Dendritic cell treated with granulocyte-macrophage colony-stimulating factor and Interleukin-4, amounts not matched to agents 40 ng/mL and 50 ng/mL, for 4 days (primary cell): ENCODE data around the gene KCNJ8.

Experiments used
- H3K27ac Mint-ChIP-seq: one replicate; pipeline ENCODE4 v1.8.0; 2022; ENCODE audit warnings: mild to moderate bottlenecking, mixed read lengths
- H3K27me3 Mint-ChIP-seq: one replicate; pipeline ENCODE4 v1.8.0; 2022; ENCODE audit warnings: mild to moderate bottlenecking, mixed read lengths
- H3K36me3 Mint-ChIP-seq: one replicate; pipeline ENCODE4 v1.8.0; 2022; ENCODE audit warnings: low read depth, mixed read lengths
- H3K4me1 Mint-ChIP-seq: one replicate; pipeline ENCODE4 v1.8.0; 2022; ENCODE audit warnings: low read depth, mixed read lengths
- H3K4me3 Mint-ChIP-seq: one replicate; pipeline ENCODE4 v1.8.0; 2022; ENCODE audit warnings: mild to moderate bottlenecking, moderate library complexity, mixed read lengths
- H3K9me3 Mint-ChIP-seq: one replicate; pipeline ENCODE4 v1.8.0; 2022; ENCODE audit warnings: mixed read lengths
- intact Hi-C: fragments of 100-400 bp; cut with micrococcal nuclease; formaldehyde crosslinking; loops from one replicate; pipeline ENCODE4 v1.15.0; 2022

The KCNJ8 gene

GRCh38 chr12:21771311-21771710 lies 3.2 kb downstream of the KCNJ8 start:
- Mint-ChIP-seq H3K27me3 (peaks cover 39% of the 10 kb centered on the region), H3K36me3 (no peaks in the 10 kb centered on the region), H3K4me1 (no peaks in the 10 kb centered on the region), H3K4me3 (no peak overlapping the region), H3K27ac (no peak overlapping the region), H3K9me3 (no peaks in the 10 kb centered on the region)
- intact Hi-C loops = no loop called here

GRCh38 chr12:21769307-21769706 lies 5.2 kb downstream of the KCNJ8 start:
- intact Hi-C loops = no loop called here
- H3K27ac Mint-ChIP-seq = no peak overlapping the region
- no peaks in the 10 kb centered on the region for H3K4me1 Mint-ChIP-seq
- H3K36me3 Mint-ChIP-seq = no peaks in the 10 kb centered on the region
- H3K4me3 Mint-ChIP-seq = no peak overlapping the region
- H3K9me3 Mint-ChIP-seq = no peaks in the 10 kb centered on the region
- peaks cover 21% of the 10 kb centered on the region for H3K27me3 Mint-ChIP-seq

- intact Hi-C loops = no loop called here
- Mint-ChIP-seq H3K4me3 (no peak overlapping the region), H3K36me3 (no peaks in the 10 kb centered on the region), H3K4me1 (no peaks in the 10 kb centered on the region), H3K9me3 (no peaks in the 10 kb centered on the region), H3K27me3 (peaks cover 3% of the 10 kb centered on the region), H3K27ac (no peak overlapping the region)
Measured at GRCh38 chr12:21766403-21766802, 8.1 kb downstream of the KCNJ8 start.

GRCh38 chr12:21764950-21765349 lies 9.6 kb downstream of the KCNJ8 start:
- H3K4me3 Mint-ChIP-seq = no peak overlapping the region
- no peaks in the 10 kb centered on the region for H3K4me1 Mint-ChIP-seq
- intact Hi-C loops = no loop called here
- no peaks in the 10 kb centered on the region for H3K27me3 Mint-ChIP-seq
- H3K27ac Mint-ChIP-seq = no peak overlapping the region
- no peaks in the 10 kb centered on the region for H3K9me3 Mint-ChIP-seq
- H3K36me3 Mint-ChIP-seq = no peaks in the 10 kb centered on the region

GRCh38 chr12:21764065-21764464 lies 10.4 kb downstream of the KCNJ8 start:
- Mint-ChIP-seq H3K27ac (no peak overlapping the region), H3K4me3 (no peak overlapping the region), H3K4me1 (no peaks in the 10 kb centered on the region), H3K9me3 (no peaks in the 10 kb centered on the region), H3K36me3 (no peaks in the 10 kb centered on the region), H3K27me3 (no peaks in the 10 kb centered on the region)
- intact Hi-C loops = no loop called here

- Mint-ChIP-seq H3K9me3 (no peaks in the 10 kb centered on the region), H3K4me3 (no peak overlapping the region), H3K27ac (no peak overlapping the region), H3K36me3 (no peaks in the 10 kb centered on the region), H3K27me3 (no peaks in the 10 kb centered on the region), H3K4me1 (no peaks in the 10 kb centered on the region)
- intact Hi-C loops = no loop called here
Measured at GRCh38 chr12:21763531-21763930, 11.0 kb downstream of the KCNJ8 start.

- Mint-ChIP-seq H3K36me3 (no peaks in the 10 kb centered on the region), H3K27ac (no peak overlapping the region), H3K4me1 (no peaks in the 10 kb centered on the region), H3K4me3 (no peak overlapping the region), H3K27me3 (no peaks in the 10 kb centered on the region), H3K9me3 (no peaks in the 10 kb centered on the region)
- intact Hi-C loops = no loop called here
Measured at GRCh38 chr12:21759737-21760136, 14.8 kb downstream of the KCNJ8 start.

GRCh38 chr12:21757735-21758134 lies 16.8 kb downstream of the KCNJ8 start:
- H3K27me3 Mint-ChIP-seq = no peaks in the 10 kb centered on the region
- H3K27ac Mint-ChIP-seq = no peak overlapping the region
- H3K9me3 Mint-ChIP-seq = no peaks in the 10 kb centered on the region
- intact Hi-C loops = no loop called here
- no peak overlapping the region for H3K4me3 Mint-ChIP-seq
- H3K36me3 Mint-ChIP-seq = no peaks in the 10 kb centered on the region
- H3K4me1 Mint-ChIP-seq = no peaks in the 10 kb centered on the region

GRCh38 chr12:21756699-21757098 lies 17.8 kb downstream of the KCNJ8 start:
- no peaks in the 10 kb centered on the region for H3K4me1 Mint-ChIP-seq
- no peaks in the 10 kb centered on the region for H3K27me3 Mint-ChIP-seq
- no peaks in the 10 kb centered on the region for H3K36me3 Mint-ChIP-seq
- no peak overlapping the region for H3K4me3 Mint-ChIP-seq
- intact Hi-C loops = no loop called here
- no peaks in the 10 kb centered on the region for H3K9me3 Mint-ChIP-seq
- no peak overlapping the region for H3K27ac Mint-ChIP-seq

GRCh38 chr12:21751517-21751916 lies 23.0 kb downstream of the KCNJ8 start:
- H3K27ac Mint-ChIP-seq = no peak overlapping the region
- no peak overlapping the region for H3K4me3 Mint-ChIP-seq
- intact Hi-C loops = no loop called here
- no peaks in the 10 kb centered on the region for H3K4me1 Mint-ChIP-seq
- peaks cover under 1% of the 10 kb centered on the region for H3K9me3 Mint-ChIP-seq
- no peaks in the 10 kb centered on the region for H3K36me3 Mint-ChIP-seq
- H3K27me3 Mint-ChIP-seq = no peaks in the 10 kb centered on the region

GRCh38 chr12:21745258-21745657 lies 29.2 kb downstream of the KCNJ8 start:
- Mint-ChIP-seq H3K36me3 (no peaks in the 10 kb centered on the region), H3K9me3 (peaks cover 21% of the 10 kb centered on the region), H3K4me3 (no peak overlapping the region), H3K27ac (no peak overlapping the region), H3K4me1 (no peaks in the 10 kb centered on the region), H3K27me3 (no peaks in the 10 kb centered on the region)
- intact Hi-C loops = no loop called here

GRCh38 chr12:21731144-21731543 lies 43.4 kb downstream of the KCNJ8 start:
- Mint-ChIP-seq H3K36me3 (no peaks in the 10 kb centered on the region), H3K4me3 (no peak overlapping the region), H3K9me3 (peaks cover 25% of the 10 kb centered on the region), H3K27me3 (no peaks in the 10 kb centered on the region), H3K4me1 (no peaks in the 10 kb centered on the region), H3K27ac (no peak overlapping the region)
- intact Hi-C loops = no loop called here

GRCh38 chr12:21725731-21726130 lies 48.8 kb downstream of the KCNJ8 start:
- Mint-ChIP-seq H3K27me3 (no peaks in the 10 kb centered on the region), H3K27ac (no peak overlapping the region), H3K36me3 (no peaks in the 10 kb centered on the region), H3K4me1 (no peaks in the 10 kb centered on the region), H3K9me3 (no peaks in the 10 kb centered on the region), H3K4me3 (no peak overlapping the region)
- intact Hi-C loops = no loop called here

- no peaks in the 10 kb centered on the region for H3K36me3 Mint-ChIP-seq
- H3K9me3 Mint-ChIP-seq = no peaks in the 10 kb centered on the region
- intact Hi-C loops = no loop called here
- H3K4me1 Mint-ChIP-seq = peaks cover 5% of the 10 kb centered on the region
- no peak overlapping the region for H3K4me3 Mint-ChIP-seq
- H3K27ac Mint-ChIP-seq = no peak overlapping the region
- no peaks in the 10 kb centered on the region for H3K27me3 Mint-ChIP-seq
Measured at GRCh38 chr12:21718944-21719650, 55.4 kb downstream of the KCNJ8 start.

- Mint-ChIP-seq H3K36me3 (no peaks in the 10 kb centered on the region), H3K4me3 (no peak overlapping the region), H3K4me1 (peaks cover 5% of the 10 kb centered on the region), H3K27me3 (no peaks in the 10 kb centered on the region), H3K27ac (no peak overlapping the region), H3K9me3 (no peaks in the 10 kb centered on the region)
- intact Hi-C loops = no loop called here
Measured at GRCh38 chr12:21718403-21718802, 56.1 kb downstream of the KCNJ8 start.
